GM23248 (cell line): ENCODE data around the gene UMODL1.

ENCODE experiments used
- EZH2 ChIP-seq: fragments of 200-600 bp; sonication (generic); IDR thresholded peaks from 2 replicates; pipeline ENCODE4 v1.6.1; 2018; ENCODE audit warnings: antibody characterized with exemption, mild to moderate bottlenecking; ENCODE audit not compliant: insufficient read depth, poor library complexity, severe bottlenecking
- EZH2phosphoT487 ChIP-seq: fragments of 200-600 bp; sonication (generic); IDR thresholded peaks from 2 replicates; pipeline ENCODE4 v1.6.1; 2018; ENCODE audit warnings: antibody characterized with exemption, moderate library complexity, mild to moderate bottlenecking, low read depth; ENCODE audit not compliant: insufficient read depth

DNA sequence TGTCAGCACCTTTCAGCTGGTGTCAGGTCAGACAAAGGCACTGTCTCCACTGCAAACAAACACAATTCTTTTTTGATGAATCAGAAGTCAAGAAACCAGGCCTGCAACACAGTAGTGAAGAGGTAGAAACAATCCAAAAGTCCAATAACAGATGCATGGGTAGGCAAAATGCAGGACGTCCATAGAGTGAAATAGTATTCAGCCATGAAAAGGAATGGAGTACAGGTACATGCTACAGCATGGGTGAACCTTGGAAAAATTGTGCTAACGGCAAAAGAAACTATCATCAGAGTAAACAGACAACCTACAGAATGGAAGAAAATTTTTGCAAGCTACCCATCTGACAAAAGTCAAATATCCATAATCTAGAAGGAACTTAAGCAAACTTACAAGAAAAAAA lies 34.8 kb upstream of the UMODL1 start:
- TF ChIP-seq EZH2 (no peak), EZH2phosphoT487 (no peak)
